ENCODE data around the gene MAB21L2. TPM values are rescaled to one million over a fixed set of nuclear protein-coding genes. Genes with fewer than 3 reads are reported as not detected.
A peak's percentile ranks its signal among the peaks of the same experiment; 100 is the strongest.
"Not testable (repeated sequence)": the region's sequence is repeated elsewhere in the genome, so short reads cannot be mapped to it uniquely, and the experiment has no call there.

The MAB21L2 gene
- total RNA-seq: not detected
- long read RNA-seq, partial matches to known transcripts: 0 of 1 reads
- long read RNA-seq, other reads (novel, unspliced or antisense): 0 of 1 reads

DNA sequence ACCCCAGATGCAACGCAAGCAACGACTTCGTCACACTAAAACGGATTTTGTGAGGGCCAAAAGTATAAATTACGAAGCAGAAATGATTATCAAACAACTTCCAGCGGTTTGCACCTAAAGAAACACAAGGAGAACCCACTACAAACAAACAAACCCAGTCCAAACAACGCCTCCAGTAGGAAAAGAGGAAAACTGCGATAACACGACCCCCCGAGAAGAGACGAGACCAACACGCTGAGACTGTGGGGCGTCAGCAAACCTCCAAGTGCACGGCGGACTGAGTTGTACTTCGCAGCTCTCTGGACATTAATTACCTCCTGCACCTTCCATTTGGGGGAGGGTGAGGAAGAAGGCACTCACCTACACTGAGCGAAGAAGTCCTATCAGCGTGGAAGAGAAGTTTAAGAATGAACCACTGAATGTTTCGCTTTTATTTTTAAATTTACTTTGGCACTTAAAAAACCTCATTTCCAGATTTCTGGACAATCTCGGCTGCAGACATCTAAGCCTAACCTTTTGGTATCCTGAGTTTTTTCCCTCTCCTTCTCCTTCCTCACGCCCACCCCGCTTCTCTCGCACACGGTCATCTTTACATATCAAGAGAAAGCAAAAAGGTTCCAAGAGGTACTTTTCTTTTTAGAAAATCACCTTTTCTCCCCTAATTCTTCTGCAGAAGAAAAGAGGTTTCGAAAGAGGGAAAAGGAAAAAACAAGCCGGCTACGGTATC, at the start of gene MAB21L2:
Gene MAB21L2, plus strand, starts transcription at position 6 of the 727 bp plus-strand sequence. CDS start 879 bp downstream, outside the sequence.
- TF ChIP-seq, protein P1, sequence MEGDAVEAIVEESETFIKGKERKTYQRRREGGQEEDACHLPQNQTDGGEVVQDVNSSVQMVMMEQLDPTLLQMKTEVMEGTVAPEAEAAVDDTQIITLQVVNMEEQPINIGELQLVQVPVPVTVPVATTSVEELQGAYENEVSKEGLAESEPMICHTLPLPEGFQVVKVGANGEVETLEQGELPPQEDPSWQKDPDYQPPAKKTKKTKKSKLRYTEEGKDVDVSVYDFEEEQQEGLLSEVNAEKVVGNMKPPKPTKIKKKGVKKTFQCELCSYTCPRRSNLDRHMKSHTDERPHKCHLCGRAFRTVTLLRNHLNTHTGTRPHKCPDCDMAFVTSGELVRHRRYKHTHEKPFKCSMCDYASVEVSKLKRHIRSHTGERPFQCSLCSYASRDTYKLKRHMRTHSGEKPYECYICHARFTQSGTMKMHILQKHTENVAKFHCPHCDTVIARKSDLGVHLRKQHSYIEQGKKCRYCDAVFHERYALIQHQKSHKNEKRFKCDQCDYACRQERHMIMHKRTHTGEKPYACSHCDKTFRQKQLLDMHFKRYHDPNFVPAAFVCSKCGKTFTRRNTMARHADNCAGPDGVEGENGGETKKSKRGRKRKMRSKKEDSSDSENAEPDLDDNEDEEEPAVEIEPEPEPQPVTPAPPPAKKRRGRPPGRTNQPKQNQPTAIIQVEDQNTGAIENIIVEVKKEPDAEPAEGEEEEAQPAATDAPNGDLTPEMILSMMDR (IDR thresholded peaks at IDR 0.05): no peak
- peak within 1 kb of the TSS; percentile 45 for H3K4me3 ChIP-seq
- H3K4me1 ChIP-seq: no peaks in the 10 kb centered on the region
- no peaks in the 10 kb centered on the region for H3K9me3 ChIP-seq
- H3K27ac ChIP-seq: no peak within 1 kb of the TSS
- no peaks in the 10 kb centered on the region for H3K36me3 ChIP-seq
- no peaks in the 10 kb centered on the region for H3K27me3 ChIP-seq (ENCODE audit: low read depth)
- DNase-seq (no peak), ATAC-seq (no peak)
- intact Hi-C loops (cut with DNase I): no loop called here

DNA sequence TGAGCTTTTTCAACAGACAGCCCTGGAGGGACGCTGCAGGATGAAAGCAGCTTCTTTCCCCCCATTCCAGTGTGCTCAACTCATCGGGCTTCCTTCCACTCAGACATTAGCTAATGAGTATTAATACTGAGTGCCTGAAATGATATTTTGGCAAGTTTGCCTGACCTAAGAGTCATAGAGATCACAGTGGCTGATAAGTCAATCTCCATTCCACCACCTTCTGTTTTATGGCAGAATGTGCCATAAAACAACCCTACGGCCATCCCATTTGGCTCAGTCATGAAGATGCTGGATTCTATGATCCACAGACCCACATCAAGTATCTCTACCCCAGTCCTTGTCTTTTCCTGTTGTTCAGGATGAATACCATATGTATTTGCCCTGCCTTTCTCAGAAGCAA, 48.3 kb upstream of the MAB21L2 start:
- Histone ChIP-seq H3K27me3 (ENCODE audit: low read depth) (no peaks in the 10 kb centered on the region), H3K4me3 (no peak overlapping the region), H3K27ac (no peak overlapping the region), H3K4me1 (no peaks in the 10 kb centered on the region), H3K36me3 (no peaks in the 10 kb centered on the region), H3K9me3 (no peaks in the 10 kb centered on the region)
- DNase-seq: no peak
- no peak for ATAC-seq
- TF ChIP-seq, protein P1 (IDR thresholded peaks at IDR 0.05): no peak
- intact Hi-C loops (cut with DNase I): no loop called here

DNA sequence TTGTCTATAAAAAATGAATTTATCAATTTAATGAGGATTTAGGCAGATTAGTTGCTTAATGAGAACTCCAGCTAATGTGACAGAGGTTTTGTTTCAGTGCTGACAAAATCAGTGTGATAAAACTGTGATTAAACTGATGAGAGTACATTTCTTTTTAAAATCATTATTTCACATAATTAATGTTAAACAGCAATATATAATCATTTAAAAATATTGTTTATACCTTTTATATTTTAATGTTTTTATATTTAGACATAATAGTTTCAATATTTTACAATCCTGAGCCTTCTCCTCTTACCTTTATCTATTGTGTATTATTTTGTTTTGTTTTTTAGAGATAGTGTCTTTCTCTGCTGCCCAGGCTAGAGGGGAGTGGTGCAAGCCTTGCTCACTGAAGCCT, 47.1 kb upstream of the MAB21L2 start:
- Histone ChIP-seq H3K4me3 (no peak overlapping the region), H3K36me3 (no peaks in the 10 kb centered on the region), H3K4me1 (no peaks in the 10 kb centered on the region), H3K9me3 (no peaks in the 10 kb centered on the region), H3K27ac (no peak overlapping the region), H3K27me3 (ENCODE audit: low read depth) (no peaks in the 10 kb centered on the region)
- ATAC-seq: no peak
- intact Hi-C loops (cut with DNase I): no loop called here
- TF ChIP-seq, protein P1 (IDR thresholded peaks at IDR 0.05): no peak
- DNase-seq: no peak

DNA sequence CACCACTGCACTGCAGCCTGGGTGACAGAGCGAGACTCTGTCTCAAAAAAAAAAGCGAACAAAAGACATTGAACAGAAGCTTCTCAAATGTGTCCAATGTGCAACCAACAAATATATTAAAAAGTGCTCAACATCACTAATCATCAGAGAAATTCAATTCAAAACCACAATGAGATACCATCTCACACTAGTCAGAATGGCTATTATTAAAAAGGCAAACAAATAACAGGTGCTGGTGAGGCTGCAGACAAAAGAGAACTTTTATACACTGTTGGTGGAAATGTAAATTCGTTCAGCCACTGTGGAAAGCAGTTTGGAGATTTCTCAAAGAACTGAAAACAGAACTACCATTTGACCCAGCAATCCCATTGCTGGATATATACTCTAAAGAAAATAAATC, 44.0 kb upstream of the MAB21L2 start:
- H3K4me3 ChIP-seq; DNase-seq; H3K9me3 ChIP-seq; H3K27ac ChIP-seq; H3K27me3 ChIP-seq (ENCODE audit: low read depth); H3K4me1 ChIP-seq; ATAC-seq; intact Hi-C loops (cut with DNase I); H3K36me3 ChIP-seq: not testable (repeated sequence)

DNA sequence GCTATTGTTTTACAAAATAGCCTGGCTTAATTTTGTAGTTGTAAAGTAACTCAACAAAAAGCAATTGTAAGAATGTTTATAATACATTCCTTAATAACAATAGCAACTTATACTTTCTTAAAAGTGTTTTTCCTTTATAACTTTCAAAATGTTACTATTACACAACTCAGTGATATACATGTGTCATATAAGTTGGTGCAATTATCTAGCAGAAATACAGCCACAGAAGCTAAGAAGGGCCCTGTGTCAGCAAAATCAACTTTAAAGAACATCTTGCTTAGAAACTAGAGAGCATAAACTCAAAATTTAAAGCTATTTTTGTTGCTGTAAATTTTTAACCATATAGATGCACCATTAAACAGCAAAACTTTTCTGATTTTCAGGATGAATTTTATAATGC, 41.4 kb upstream of the MAB21L2 start:
- ATAC-seq (no peak), DNase-seq (no peak)
- no peaks in the 10 kb centered on the region for H3K27me3 ChIP-seq (ENCODE audit: low read depth)
- no peaks in the 10 kb centered on the region for H3K36me3 ChIP-seq
- no peak overlapping the region for H3K4me3 ChIP-seq
- H3K9me3 ChIP-seq: no peaks in the 10 kb centered on the region
- TF ChIP-seq, protein P1 (IDR thresholded peaks at IDR 0.05): no peak
- H3K27ac ChIP-seq: no peak overlapping the region
- intact Hi-C loops (cut with DNase I): no loop called here
- no peaks in the 10 kb centered on the region for H3K4me1 ChIP-seq

DNA sequence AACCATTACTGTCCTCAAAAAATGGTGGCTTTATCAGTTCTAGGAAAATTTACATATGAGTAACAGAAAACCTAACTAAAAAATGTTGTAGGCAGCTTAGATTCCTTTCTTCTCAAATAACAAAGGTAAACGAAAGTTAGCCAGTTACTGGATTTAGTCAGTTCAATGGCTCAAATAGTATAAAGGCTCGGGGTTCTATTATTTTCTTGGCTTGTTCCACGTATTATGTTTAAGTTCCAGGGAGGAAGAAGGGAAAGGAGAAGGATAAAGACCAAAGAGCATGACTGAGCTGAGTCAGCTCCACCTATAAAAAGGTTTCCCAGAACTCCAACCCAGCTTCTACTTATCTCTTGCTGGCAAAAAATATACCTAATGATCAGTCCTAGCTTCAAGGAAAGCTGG, 41.0 kb upstream of the MAB21L2 start:
- DNase-seq: no peak
- intact Hi-C loops (cut with DNase I): no loop called here
- no peaks in the 10 kb centered on the region for H3K27me3 ChIP-seq (ENCODE audit: low read depth)

More for the DNA sequence above, 41.0 kb upstream of the MAB21L2 start:
- no peak for ATAC-seq
- H3K9me3 ChIP-seq: no peaks in the 10 kb centered on the region
- no peak overlapping the region for H3K27ac ChIP-seq
- H3K36me3 ChIP-seq: no peaks in the 10 kb centered on the region
- H3K4me3 ChIP-seq: no peak overlapping the region
- H3K4me1 ChIP-seq: no peaks in the 10 kb centered on the region
- TF ChIP-seq, protein P1 (IDR thresholded peaks at IDR 0.05): no peak
